Large intestine (tissue), 3 donors: ENCODE data around the gene PIK3R5. TPM values are rescaled to one million over a fixed set of nuclear protein-coding genes. Genes with fewer than 3 reads are reported as not detected.

ENCODE experiments used
- DNase-seq, 2 donors: peaks; one replicate each; pipeline versions ENCODE4 v3.0.0 to v3.0.0-alpha.2; 2013
- H3K27ac ChIP-seq: one replicate; pipeline ENCODE4 v1.5.1; 2013; ENCODE audit warnings: low read length
- H3K27me3 ChIP-seq: 2 replicates; pipeline ENCODE4 v1.6.1; 2013; ENCODE audit warnings: low read length; ENCODE audit not compliant: control insufficient read depth, insufficient read depth
- H3K36me3 ChIP-seq: 2 replicates; pipeline ENCODE4 v1.6.1; 2013; ENCODE audit warnings: low read length; ENCODE audit not compliant: control insufficient read depth, insufficient read depth
- H3K4me1 ChIP-seq: one replicate; pipeline ENCODE4 v1.6.1; 2013; ENCODE audit warnings: low read length; ENCODE audit not compliant: control insufficient read depth, insufficient read depth
- H3K4me3 ChIP-seq: one replicate; pipeline ENCODE4 v1.5.1; 2013; ENCODE audit warnings: low read length
- H3K9me3 ChIP-seq: one replicate; pipeline ENCODE4 v1.6.1; 2013; ENCODE audit warnings: mild to moderate bottlenecking, low read depth, low read length, moderate library complexity; ENCODE audit not compliant: control insufficient read depth
- WGBS: methylation state at CpG from one replicate; pipeline ENCODE4 v1.1.5; 2013; ENCODE audit warnings: low lambda C conversion rate; ENCODE audit not compliant: insufficient coverage; 5-methylcytosine and 5-hydroxymethylcytosine counted together
- polyA plus RNA-seq: library from polyadenylated mRNA; unstranded; fragments of 120-200 nt; gene quantifications from one replicate; pipeline ENCODE4 v1.2.1, GENCODE V29; 2013

Gene PIK3R5
- polyA plus RNA-seq, 1 donor: 3.2 TPM

- Histone ChIP-seq H3K4me1 (no peaks in the 10 kb centered on the region), H3K36me3 (no peaks in the 10 kb centered on the region), H3K27ac (no peak overlapping the region), H3K27me3 (no peaks in the 10 kb centered on the region), H3K9me3 (no peaks in the 10 kb centered on the region), H3K4me3 (no peak overlapping the region)
- DNase-seq: no peak
- WGBS: 94% methylated on average over 2 of the region's 9 CpGs
Measured at GRCh38 chr17:8844229-8845218, 121.0 kb downstream of the PIK3R5 start.

GRCh38 chr17:8843344-8843743, 122.2 kb downstream of the PIK3R5 start:
- no peak for DNase-seq
- no peak overlapping the region for H3K4me3 ChIP-seq
- H3K9me3 ChIP-seq: no peaks in the 10 kb centered on the region
- no peaks in the 10 kb centered on the region for H3K27me3 ChIP-seq
- H3K4me1 ChIP-seq: no peaks in the 10 kb centered on the region
- no CpG with 5 or more reads among the region's 2 CpGs for WGBS
- H3K27ac ChIP-seq: no peak overlapping the region
- H3K36me3 ChIP-seq: no peaks in the 10 kb centered on the region

GRCh38 chr17:8841844-8842243, 123.7 kb downstream of the PIK3R5 start:
- H3K36me3 ChIP-seq: no peaks in the 10 kb centered on the region
- no CpG with 5 or more reads among the region's 4 CpGs for WGBS
- DNase-seq: no peak

GRCh38 chr17:8839410-8839935, 126.0 kb downstream of the PIK3R5 start:
- Histone ChIP-seq H3K36me3 (no peaks in the 10 kb centered on the region), H3K27ac (no peak overlapping the region), H3K9me3 (no peaks in the 10 kb centered on the region), H3K27me3 (no peaks in the 10 kb centered on the region), H3K4me1 (no peaks in the 10 kb centered on the region), H3K4me3 (no peak overlapping the region)
- WGBS: no CpG with 5 or more reads among the region's 11 CpGs
- DNase-seq: no peak

More at GRCh38 chr17:8841844-8842243, 123.7 kb downstream of the PIK3R5 start:
- no peaks in the 10 kb centered on the region for H3K4me1 ChIP-seq
- no peaks in the 10 kb centered on the region for H3K27me3 ChIP-seq
- H3K4me3 ChIP-seq: no peak overlapping the region
- no peaks in the 10 kb centered on the region for H3K9me3 ChIP-seq
- no peak overlapping the region for H3K27ac ChIP-seq

GRCh38 chr17:8838551-8839095, 126.9 kb downstream of the PIK3R5 start:
- no peaks in the 10 kb centered on the region for H3K9me3 ChIP-seq
- DNase-seq: no peak

GRCh38 chr17:8837563-8838075, 127.9 kb downstream of the PIK3R5 start:
- H3K36me3 ChIP-seq: no peaks in the 10 kb centered on the region
- WGBS: no CpG with 5 or more reads among the region's 8 CpGs
- peaks cover 6% of the 10 kb centered on the region for H3K27me3 ChIP-seq
- no peaks in the 10 kb centered on the region for H3K4me1 ChIP-seq
- no peak overlapping the region for H3K27ac ChIP-seq
- DNase-seq: no peak
- H3K9me3 ChIP-seq: no peaks in the 10 kb centered on the region
- no peak overlapping the region for H3K4me3 ChIP-seq

More at GRCh38 chr17:8838551-8839095, 126.9 kb downstream of the PIK3R5 start:
- no peak overlapping the region for H3K4me3 ChIP-seq
- no peak overlapping the region for H3K27ac ChIP-seq
- WGBS: 90% methylated on average over 2 of the region's 12 CpGs
- no peaks in the 10 kb centered on the region for H3K4me1 ChIP-seq
- no peaks in the 10 kb centered on the region for H3K27me3 ChIP-seq
- H3K36me3 ChIP-seq: no peaks in the 10 kb centered on the region

- H3K27me3 ChIP-seq: peaks cover 8% of the 10 kb centered on the region
- no peak for DNase-seq
- H3K4me1 ChIP-seq: no peaks in the 10 kb centered on the region
- no peaks in the 10 kb centered on the region for H3K9me3 ChIP-seq
- 45% methylated on average over 2 of the region's 15 CpGs for WGBS
- H3K36me3 ChIP-seq: no peaks in the 10 kb centered on the region
- H3K27ac ChIP-seq: no peak overlapping the region
- H3K4me3 ChIP-seq: no peak overlapping the region
Measured at GRCh38 chr17:8836821-8837562, 128.5 kb downstream of the PIK3R5 start.

- Histone ChIP-seq H3K4me1 (no peaks in the 10 kb centered on the region), H3K36me3 (no peaks in the 10 kb centered on the region), H3K9me3 (no peaks in the 10 kb centered on the region), H3K27ac (no peak overlapping the region), H3K4me3 (no peak overlapping the region), H3K27me3 (peaks cover 13% of the 10 kb centered on the region)
- no CpG with 5 or more reads among the region's 6 CpGs for WGBS
- DNase-seq: no peak
Measured at GRCh38 chr17:8835631-8836364, 129.7 kb downstream of the PIK3R5 start.

- Histone ChIP-seq H3K27me3 (peaks cover 13% of the 10 kb centered on the region), H3K27ac (no peak overlapping the region), H3K4me3 (no peak overlapping the region), H3K4me1 (no peaks in the 10 kb centered on the region), H3K36me3 (no peaks in the 10 kb centered on the region), H3K9me3 (no peaks in the 10 kb centered on the region)
- WGBS: no CpG with 5 or more reads among the region's 14 CpGs
- DNase-seq: no peak
Measured at GRCh38 chr17:8835106-8835505, 130.4 kb downstream of the PIK3R5 start.
